AG04450 (cell line): Measurements from ENCODE around the gene SPATC1L. TPM values are rescaled to one million over a fixed set of nuclear protein-coding genes. Genes with fewer than 3 reads are reported as not detected.
A peak's percentile ranks its signal among the peaks of the same experiment; 100 is the strongest.

Experiments used
- CTCF ChIA-PET: fragments of 300-600, 350-600 bp; formaldehyde crosslinking; extraction: SDS; loops from one replicate; lab custom pipeline; 2022; ENCODE audit warnings: antibody characterized with exemption, inconsistent platforms; lab: Charles Lee
- POLR2A ChIA-PET: fragments of 350-600 bp; formaldehyde crosslinking; extraction: SDS; loops from one replicate; lab custom pipeline; 2021; ENCODE audit warnings: antibody characterized with exemption, inconsistent platforms; lab: Yijun Ruan, JAX
- DNase-seq: peaks from one replicate; pipeline ENCODE4 v3.0.0-alpha.2; 2011; ENCODE audit warnings: low read depth, low spot score
- H3K27ac ChIP-seq: one replicate; pipeline ENCODE4 v1.5.1; 2012; ENCODE audit warnings: low read depth, low read length, control low read depth
- H3K27me3 ChIP-seq: one replicate; pipeline ENCODE4 v1.6.0; 2012; ENCODE audit warnings: low read length; ENCODE audit not compliant: control insufficient read depth, insufficient read depth
- H3K4me3 ChIP-seq: 2 replicates; pipeline ENCODE4 v1.5.1; 2011; ENCODE audit warnings: mild to moderate bottlenecking, low read depth, low read length, control low read depth
- H3K9me3 ChIP-seq: 2 replicates; pipeline ENCODE4 v1.5.1; 2012; ENCODE audit warnings: low read length; ENCODE audit not compliant: control insufficient read depth, insufficient read depth
- CTCF ChIP-seq: IDR thresholded peaks from 2 replicates; pipeline ENCODE4 v1.5.1; 2011; ENCODE audit warnings: low read depth, low read length, control low read depth, inconsistent platforms
- polyA plus RNA-seq: library from polyadenylated mRNA; depleted of rRNA; stranded (reverse); fragments of >200 nt; gene quantifications from 2 replicates; pipeline ENCODE4 v1.2.3, GENCODE V29; 2011

SPATC1L gene
- polyA plus RNA-seq, 1 experiment = 1.6 TPM

GRCh38 chr21:46119144-46119636 lies 65.1 kb downstream of the SPATC1L start:
- ChIA-PET POLR2A (no interaction called here), CTCF (no interaction called here)
- no peak for TF ChIP-seq CTCF
- no peak for DNase-seq
- peak overlapping the region; percentile 39 for H3K27ac ChIP-seq
- peaks cover 3% of the 10 kb centered on the region for H3K9me3 ChIP-seq
- no peak overlapping the region for H3K4me3 ChIP-seq
- no peaks in the 10 kb centered on the region for H3K27me3 ChIP-seq

GRCh38 chr21:46118316-46119143 lies 65.7 kb downstream of the SPATC1L start:
- ChIA-PET POLR2A (interaction anchor here (0.6 kb wide), 1 partner anchor 150 kb away, joined by 4 read pairs; no protein-coding TSS in a partner anchor), CTCF (no interaction called here)
- no peak for DNase-seq
- peaks cover 9% of the 10 kb centered on the region for H3K9me3 ChIP-seq
- H3K27ac ChIP-seq = no peak overlapping the region
- no peak overlapping the region for H3K4me3 ChIP-seq
- H3K27me3 ChIP-seq = no peaks in the 10 kb centered on the region
- TF ChIP-seq CTCF = no peak

- Histone ChIP-seq H3K4me3 (no peak overlapping the region), H3K9me3 (peaks cover 13% of the 10 kb centered on the region), H3K27me3 (no peaks in the 10 kb centered on the region), H3K27ac (peak overlapping the region; percentile 57)
- ChIA-PET POLR2A (interaction anchor here (0.6 to 1.2 kb wide), 3 partner anchors 39 to 151 kb away, joined by 3 to 4 read pairs (median 3); no protein-coding TSS in a partner anchor), CTCF (no interaction called here)
- no peak for TF ChIP-seq CTCF
- DNase-seq = no peak
Observed at GRCh38 chr21:46117586-46118315, 66.5 kb downstream of the SPATC1L start.

GRCh38 chr21:46116776-46117585 lies 67.3 kb downstream of the SPATC1L start:
- ChIA-PET POLR2A (interaction anchor here (0.7 to 1.5 kb wide), 3 partner anchors 38 to 143 kb away, joined by 3 to 4 read pairs (median 3); no protein-coding TSS in a partner anchor), CTCF (no interaction called here)
- TF ChIP-seq CTCF = no peak
- Histone ChIP-seq H3K27ac (peak overlapping the region; percentile 31), H3K27me3 (no peaks in the 10 kb centered on the region), H3K9me3 (peaks cover 21% of the 10 kb centered on the region), H3K4me3 (no peak overlapping the region)
- no peak for DNase-seq
